NCI-H2227 treated with DMSO at 0.1 percent for 48 hours (cell line): ENCODE data around the gene FBXL13.
"Not testable (repeated sequence)": the region's sequence is repeated elsewhere in the genome, so short reads cannot be mapped to it uniquely, and the experiment has no call there.

Source experiments
- DNase-seq: peaks from one replicate; lab custom pipeline; 2025; lab: John Stamatoyannopoulos, UW

The FBXL13 gene

GRCh38 chr7:103023578-103023977, 51.0 kb downstream of the FBXL13 start:
- not testable (repeated sequence) for DNase-seq

GRCh38 chr7:103021490-103021889, 53.1 kb downstream of the FBXL13 start:
- DNase-seq, result not testable (repeated sequence)

GRCh38 chr7:103020876-103021275, 53.7 kb downstream of the FBXL13 start:
- DNase-seq, result not testable (repeated sequence)

DNA sequence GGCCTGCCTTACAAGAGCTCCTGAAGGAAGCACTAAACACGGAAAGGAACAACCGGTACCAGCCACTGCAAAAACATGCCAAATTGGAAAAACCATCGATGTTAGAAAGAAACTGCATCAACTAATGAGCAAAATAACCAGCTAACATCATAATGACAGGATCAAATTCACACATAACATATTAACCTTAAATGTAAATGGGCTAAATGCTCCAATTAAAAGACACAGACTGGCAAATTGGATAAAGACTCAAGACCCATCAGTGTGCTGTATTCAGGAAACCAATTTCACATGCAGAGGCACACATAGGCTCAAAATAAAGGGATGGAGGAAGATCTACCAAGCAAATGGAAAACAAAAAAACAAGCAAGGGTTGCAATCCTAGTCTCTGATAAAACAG, 56.3 kb downstream of the FBXL13 start:
- DNase-seq, result not testable (repeated sequence)

DNA sequence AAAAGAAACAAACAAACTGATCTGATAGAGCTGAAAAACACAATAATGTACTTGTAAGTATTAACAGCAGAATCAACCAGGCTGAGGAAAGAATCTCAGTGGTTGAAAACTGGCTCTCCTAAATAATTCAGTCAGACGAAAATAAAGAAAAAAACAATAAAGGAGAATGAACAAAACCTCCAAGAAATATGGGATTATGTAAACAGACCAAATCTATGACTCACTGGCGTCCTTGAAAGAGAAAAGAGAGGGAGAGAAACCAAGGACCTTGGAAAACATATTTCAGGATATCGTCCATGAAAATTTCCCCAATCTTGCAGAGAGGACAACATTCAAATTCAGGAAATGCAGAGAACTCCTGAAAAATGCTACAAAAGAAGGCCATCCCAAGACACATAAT, 62.9 kb downstream of the FBXL13 start:
- DNase-seq, result no peak

- no peak for DNase-seq
Measured at GRCh38 chr7:103010211-103010610, 64.4 kb downstream of the FBXL13 start.

DNA sequence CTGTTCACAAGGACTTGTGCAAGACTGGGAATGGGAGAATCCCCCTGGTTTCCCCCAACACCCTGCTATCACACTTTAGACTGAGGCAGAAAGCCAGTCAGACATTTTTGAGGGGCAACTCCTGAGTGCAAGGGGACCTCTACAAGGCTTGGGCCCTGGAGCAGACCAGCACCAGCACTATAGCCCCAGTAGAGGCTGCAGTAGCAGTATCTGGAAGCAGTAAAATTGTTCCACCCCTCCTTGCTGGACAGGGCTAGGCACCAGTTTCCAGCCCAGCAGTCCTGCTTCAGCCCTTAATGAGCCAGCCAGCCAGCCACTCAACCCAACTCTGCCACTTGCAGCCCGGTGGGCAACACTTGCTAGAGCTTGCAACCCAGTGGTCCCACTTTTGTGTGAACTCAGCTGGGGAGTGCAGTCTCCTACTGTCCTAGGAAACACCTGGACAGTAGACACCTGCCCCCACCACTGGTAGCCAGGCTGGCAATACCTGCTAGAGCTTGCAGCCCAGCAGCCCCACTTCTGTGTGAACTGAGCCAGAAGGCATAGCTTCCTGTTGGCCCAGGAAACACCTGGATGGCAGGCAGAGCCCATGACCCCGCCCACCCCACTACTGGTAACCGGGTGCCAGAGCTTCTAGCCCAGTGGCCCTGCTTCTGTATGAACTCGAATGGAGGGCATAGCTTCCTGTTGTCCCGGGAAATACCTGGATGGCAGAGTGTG, 65.0 kb downstream of the FBXL13 start:
- DNase-seq, result no peak

GRCh38 chr7:103003004-103003403, 71.6 kb downstream of the FBXL13 start:
- DNase-seq, result no peak

DNA sequence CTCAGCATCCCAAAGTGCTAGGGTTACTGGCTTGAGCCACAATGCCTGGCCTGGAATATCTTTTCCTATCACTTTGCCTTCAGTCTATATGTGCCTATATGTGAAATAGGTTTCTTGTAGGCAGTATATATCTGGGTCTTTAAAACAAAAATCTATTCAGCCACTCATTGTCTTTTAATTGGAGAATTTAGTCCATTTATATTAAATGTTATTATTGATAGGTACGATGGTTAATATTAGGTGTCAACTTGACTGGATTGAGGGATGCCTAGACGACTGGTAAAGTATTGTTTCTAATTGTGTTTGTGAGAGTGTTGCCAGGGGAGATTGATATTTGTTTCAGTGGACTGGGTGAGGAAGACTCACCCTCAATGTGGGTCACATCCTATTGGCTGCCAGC, 73.4 kb downstream of the FBXL13 start:
- no peak for DNase-seq

DNA sequence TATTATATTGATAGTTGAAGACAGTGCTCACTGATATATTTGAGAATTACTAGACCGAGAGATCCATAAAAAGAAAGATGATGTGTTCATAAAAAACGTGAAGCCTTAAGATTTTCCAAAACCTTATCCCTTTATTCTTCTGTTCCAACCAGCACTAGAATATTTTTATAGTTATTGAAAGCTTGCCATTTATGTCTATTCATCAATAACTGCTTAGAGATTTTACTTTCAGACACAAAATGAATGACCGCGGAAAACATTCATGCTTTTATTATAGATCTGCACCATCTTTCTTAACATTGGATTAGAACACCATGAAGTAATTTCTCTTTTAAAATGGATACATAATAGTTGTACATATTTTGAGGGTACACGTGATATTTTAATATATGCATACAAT, 77.6 kb downstream of the FBXL13 start:
- no peak for DNase-seq

DNA sequence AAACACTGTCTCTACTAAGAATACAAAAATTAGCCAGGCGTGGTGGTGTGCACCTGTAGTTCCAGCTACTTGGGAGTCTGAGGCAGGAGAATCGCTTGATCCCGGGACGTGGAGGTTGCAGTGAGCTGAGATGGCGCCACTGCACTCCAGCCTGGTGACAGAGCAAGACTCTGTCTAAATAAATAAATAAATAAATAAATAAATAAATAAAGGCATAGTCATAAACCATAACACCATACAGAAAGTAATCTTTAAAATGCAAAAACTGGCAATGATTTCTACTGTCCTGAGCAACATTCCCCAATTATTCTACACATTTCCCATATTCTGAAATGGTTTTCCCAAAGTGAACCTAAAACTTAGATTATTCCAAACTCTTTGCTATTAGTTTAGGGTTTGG, 79.0 kb downstream of the FBXL13 start:
- not testable (repeated sequence) for DNase-seq

DNA sequence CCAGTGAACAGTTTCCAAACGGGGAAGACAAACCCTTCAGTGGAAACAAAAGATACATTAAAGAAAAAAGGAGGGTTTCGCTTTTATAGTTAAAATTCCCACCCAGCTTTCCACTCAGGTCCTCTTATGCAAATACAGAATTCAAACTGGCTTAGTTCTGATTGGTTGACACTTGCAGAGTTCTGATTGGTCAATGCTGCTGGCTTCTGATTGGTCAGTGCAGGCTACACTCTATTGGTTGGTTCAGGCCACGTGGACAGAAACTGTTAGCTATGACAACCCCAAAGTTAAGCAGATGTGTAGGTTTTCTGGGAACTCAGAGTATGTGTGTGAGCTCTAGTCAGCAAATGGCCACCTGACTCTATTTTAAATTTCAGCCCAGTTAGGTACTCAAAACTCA, 80.0 kb downstream of the FBXL13 start:
- DNase-seq, result no peak

- DNase-seq, result no peak
Measured at GRCh38 chr7:102993718-102994029, 80.9 kb downstream of the FBXL13 start.

DNA sequence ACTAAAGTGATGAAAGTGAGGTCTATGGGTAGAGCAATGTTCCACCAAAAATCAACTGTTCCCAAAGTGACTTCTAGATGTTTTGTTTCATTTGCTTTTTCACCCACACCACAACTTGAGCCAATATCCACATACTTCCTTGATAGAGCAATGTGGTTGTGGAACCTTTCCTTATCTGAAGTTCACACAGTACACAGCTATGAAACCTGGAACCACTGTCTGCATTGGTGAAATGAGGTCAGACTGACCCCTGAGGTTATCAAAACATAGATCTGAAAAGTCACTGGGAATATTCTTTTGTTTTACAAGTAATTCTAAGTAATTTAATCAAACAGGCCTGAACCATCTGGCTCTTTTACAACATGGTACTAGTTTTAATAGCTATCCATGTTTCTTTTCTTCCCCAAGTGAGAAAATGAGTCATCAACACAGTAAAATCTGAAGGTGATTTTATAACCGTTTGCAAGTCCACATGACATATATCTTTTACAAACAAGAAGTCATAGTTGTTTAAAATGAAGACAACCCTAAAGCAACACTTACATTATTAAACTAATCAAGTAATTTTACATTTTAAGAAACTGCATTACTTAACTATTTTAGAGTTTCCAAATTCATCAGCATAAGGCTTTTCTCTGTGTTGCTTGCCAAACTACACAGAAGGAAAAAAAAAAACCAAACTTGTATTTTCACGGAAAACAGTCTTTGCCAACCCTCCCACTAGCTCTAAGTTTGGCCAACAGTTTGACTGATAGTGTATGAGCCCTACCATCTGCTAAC, 81.5 kb downstream of the FBXL13 start:
- DNase-seq, result no peak

DNA sequence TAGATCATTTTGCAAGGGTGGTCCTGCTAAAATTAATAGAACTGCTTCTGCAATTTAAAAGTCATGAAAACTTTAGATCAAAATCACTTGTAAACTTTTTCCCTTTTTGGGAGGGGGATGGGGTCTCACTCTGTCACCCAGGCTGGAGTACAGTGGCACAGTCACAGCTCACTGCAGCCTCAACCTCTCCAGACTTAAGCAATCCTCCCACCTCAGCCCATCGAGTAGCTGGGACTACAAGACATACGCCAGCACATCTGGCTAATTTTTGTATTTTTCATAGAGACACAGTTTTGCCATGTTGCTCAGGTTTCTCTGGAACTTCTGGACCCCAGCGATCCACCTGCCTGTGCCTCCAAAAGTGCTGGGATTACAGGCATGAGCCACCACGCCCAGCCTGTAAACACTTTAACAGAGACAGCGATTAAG, 82.1 kb downstream of the FBXL13 start:
- DNase-seq, result no peak

DNA sequence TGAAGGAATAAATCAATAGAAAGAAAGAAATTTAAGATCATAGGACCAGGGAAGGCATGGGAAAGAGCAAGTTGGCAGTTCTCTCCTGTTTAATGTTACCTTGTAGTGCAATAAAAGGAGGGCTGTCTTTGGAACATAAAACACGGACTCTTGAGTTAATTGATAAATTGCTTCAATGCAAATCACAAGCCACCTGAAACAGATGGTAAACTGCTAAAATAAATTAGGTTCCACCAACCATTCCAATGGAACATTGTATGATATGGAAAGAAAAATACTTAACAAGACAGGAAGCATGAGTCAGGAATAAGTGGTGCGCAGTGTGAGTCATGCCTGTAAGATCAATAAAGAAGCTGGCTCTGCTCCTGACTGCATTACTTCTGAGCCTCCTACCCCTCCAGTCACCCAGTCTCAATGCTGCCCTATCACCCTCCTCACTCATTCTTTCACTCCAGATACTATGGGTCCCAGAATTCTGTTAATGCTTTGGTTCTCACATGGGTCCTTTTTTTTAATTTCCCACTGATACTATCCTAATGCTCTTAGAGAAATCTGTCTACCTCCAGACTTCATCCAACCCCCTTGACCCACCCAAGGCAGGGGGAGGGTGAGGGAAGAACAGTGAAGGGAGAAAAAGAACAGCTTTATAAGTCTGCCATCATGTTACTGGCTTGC, 82.9 kb downstream of the FBXL13 start:
- peak; percentile 20 for DNase-seq

DNA sequence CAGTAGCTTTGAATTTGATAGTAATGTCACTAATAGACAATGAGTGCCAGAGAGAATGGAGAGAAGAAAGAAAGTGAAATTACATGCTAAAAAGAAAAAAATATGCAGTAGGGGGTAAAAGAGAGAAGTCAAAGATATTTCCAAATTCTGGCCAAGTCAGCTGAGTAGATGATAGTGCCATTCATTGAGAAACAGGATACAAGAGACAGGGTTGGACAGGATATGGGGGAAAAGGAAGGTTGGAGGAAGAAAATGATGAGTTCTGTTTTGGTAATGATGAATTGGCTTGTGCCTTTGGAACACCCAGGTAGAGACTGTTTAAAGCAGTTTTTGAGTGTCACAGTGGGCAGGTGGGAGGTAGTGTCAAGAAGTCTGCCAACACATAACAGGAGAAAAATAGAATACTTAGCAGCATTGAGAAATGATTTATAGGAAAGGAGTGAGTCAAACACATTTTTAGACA, 83.5 kb downstream of the FBXL13 start:
- no peak for DNase-seq

GRCh38 chr7:102990642-102991041, 84.0 kb downstream of the FBXL13 start:
- no peak for DNase-seq

DNA sequence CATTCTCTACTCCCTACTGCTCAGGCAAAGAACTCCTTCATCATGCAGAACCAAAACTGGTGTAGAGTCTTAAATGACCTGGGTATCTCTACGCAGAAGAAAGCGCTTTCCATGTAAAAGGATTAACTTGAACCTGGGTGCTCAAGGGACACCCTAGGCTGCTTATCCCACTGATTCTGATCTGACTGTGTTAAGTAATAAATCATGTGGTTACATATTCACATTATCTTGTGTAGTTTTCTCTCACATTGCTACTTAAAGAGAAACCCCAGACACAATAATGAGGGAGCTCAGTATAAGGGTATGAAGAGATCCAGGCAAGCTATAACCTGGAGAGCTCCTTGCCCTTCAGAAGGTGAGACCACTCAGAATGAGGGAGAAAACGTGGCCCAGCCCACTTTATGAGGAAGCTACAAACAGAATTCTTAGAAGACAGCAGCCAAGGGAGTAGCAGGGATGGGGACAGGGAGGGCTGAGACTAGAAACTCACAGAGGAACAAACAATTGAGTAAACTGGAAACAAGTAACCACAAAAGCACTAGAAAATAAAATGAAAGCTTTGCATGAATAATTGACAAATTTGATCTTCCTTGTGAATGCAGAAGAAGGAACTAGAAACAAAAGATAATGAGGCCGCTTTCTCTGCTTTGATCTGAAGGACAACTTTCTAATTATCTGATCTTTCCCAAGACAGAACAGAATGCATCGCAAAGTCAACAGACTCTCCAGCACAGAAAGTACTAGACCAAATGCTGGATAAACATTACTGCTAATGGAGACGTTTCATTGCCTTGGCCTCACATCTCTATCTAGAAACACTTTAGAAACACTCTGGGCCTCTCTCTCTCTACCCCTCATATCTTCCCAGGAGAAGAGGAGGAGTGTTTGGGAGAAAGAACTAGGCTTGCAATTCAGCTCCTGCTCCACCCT, 85.7 kb downstream of the FBXL13 start:
- DNase-seq, result no peak

GRCh38 chr7:102988088-102988487, 86.5 kb downstream of the FBXL13 start:
- DNase-seq, result no peak

DNA sequence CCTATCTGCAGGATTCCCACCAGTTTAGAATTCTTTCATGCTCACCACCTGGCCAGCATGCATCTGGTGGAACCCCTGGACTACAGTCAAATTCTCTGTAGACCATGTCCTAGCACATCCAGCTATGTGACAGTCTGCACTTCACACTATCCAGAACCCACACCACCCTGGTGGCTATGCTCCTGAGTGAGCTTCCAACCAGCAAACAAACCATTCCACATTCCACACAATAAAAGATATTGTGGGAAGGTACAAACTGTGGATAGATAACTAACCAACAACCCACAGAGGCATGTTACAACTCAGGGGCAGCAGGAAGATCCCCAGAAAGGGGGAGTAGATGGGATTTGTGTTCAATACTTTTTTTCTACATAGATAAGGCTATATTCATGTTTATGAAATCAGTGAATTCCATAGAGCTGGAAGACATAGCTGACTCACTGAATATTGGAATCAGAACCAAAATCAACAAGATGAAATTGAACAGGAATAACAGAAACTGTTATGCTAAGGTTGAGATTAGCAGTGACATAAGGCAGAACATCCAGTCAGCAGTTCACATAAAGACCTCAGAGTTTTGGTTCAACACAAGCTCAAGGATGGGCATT, 89.3 kb downstream of the FBXL13 start:
- no peak for DNase-seq
